Activated CD4-positive, alpha-beta T cell treated with anti-CD3 and anti-CD28 coated beads for 36 hours (primary cell): Measurements from ENCODE around the gene UBAP1L. TPM values are rescaled to one million over a fixed set of nuclear protein-coding genes. Genes with fewer than 3 reads are reported as not detected.

ENCODE experiments used
- ATAC-seq: fragments of 200-7000 bp; cut with Tn5 transposase; one replicate; pipeline ENCODE4 v1.10.0; 2021; ENCODE audit warnings: mild to moderate bottlenecking, moderate library complexity
- CTCF ChIA-PET: fragments of 350-600 bp; sonication (Branson Sonifier 250); formaldehyde crosslinking; loops from one replicate; lab custom pipeline; 2021; ENCODE audit warnings: antibody characterized with exemption; lab: Charles Lee
- POLR2A ChIA-PET: fragments of 350-600 bp; sonication (Branson Sonifier 250); formaldehyde crosslinking; loops from one replicate; lab custom pipeline; 2021; ENCODE audit warnings: antibody characterized with exemption, inconsistent platforms; lab: Charles Lee
- DNase-seq: peaks from one replicate; pipeline ENCODE4 v3.0.0-alpha.2; 2020
- H3K27ac Mint-ChIP-seq: one replicate; pipeline ENCODE4 v1.8.0; 2021; ENCODE audit warnings: mixed read lengths
- H3K27me3 Mint-ChIP-seq: one replicate; pipeline ENCODE4 v1.8.0; 2021; ENCODE audit warnings: mixed read lengths
- H3K36me3 Mint-ChIP-seq: one replicate; pipeline ENCODE4 v1.8.0; 2021; ENCODE audit warnings: low read depth, mixed read lengths
- H3K4me1 Mint-ChIP-seq: one replicate; pipeline ENCODE4 v1.8.0; 2021; ENCODE audit warnings: mixed read lengths
- H3K4me3 Mint-ChIP-seq: one replicate; pipeline ENCODE4 v1.8.0; 2021; ENCODE audit warnings: mild to moderate bottlenecking, moderate library complexity, mixed read lengths
- H3K9me3 Mint-ChIP-seq: one replicate; pipeline ENCODE4 v1.8.0; 2021; ENCODE audit warnings: low read depth, mixed read lengths
- intact Hi-C, 2 experiments: fragments of 100-400 bp; cut with DNase I in 1 of 2; cut with micrococcal nuclease in 1 of 2; formaldehyde crosslinking; loops; one replicate each; pipeline versions ENCODE4 v1.14.2 to v1.15.1; 2022 to 2024; cut with DNase I, micrococcal nuclease
- total RNA-seq, 2 experiments: library from RNA; stranded (reverse); gene quantifications; one replicate each; pipeline ENCODE4 v1.2.3, GENCODE V29; 2021

Gene UBAP1L
- total RNA-seq, 2 experiments from 2014 or later = 2.7 to 3.2 TPM

GRCh38 chr15:65133548-65134200 is 18.7 kb upstream of the UBAP1L start, which contains the start of gene PDCD7:
Gene PDCD7 (minus strand): TSS chr15:65133808. CDS start chr15:65133781, 27 bp downstream.
- ChIA-PET POLR2A (interaction anchor here (0.6 to 1.3 kb wide), 2 partner anchors 26 to 171 kb away, joined by 5 to 10 read pairs; partner anchors contain the start of gene RNU5B-1), CTCF (interaction anchor here (0.6 to 2.3 kb wide), 7 partner anchors 18 to 477 kb away, joined by 3 to 4 read pairs (median 3); partner anchors contain the start of genes INTS14, PARP16 and UBAP1L)
- H3K4me1 Mint-ChIP-seq = peaks cover 26% of the 10 kb centered on the region
- peak; percentile 96 for ATAC-seq
- no peaks in the 10 kb centered on the region for H3K27me3 Mint-ChIP-seq
- H3K4me3 Mint-ChIP-seq = peak within 1 kb of the TSS; percentile 85
- intact Hi-C loops = loop anchor here (1.0 to 10.0 kb wide), 14 partner anchors 52 to 1223 kb away; partner anchors contain the start of genes CLPX (in 2 of the 2), RNU5B-1 (in 2 of the 2), DPP8 (in 1 of the 2) and INTS14 (in 1 of the 2)
- DNase-seq = peak; percentile 91
- H3K9me3 Mint-ChIP-seq = peaks cover 5% of the 10 kb centered on the region
- H3K27ac Mint-ChIP-seq = peak within 1 kb of the TSS; percentile 93
- H3K36me3 Mint-ChIP-seq = peaks cover 28% of the 10 kb centered on the region

GRCh38 chr15:65132878-65133547 is 18.0 kb upstream of the UBAP1L start:
- POLR2A ChIA-PET = interaction anchor here (1.3 kb wide), 1 partner anchor 172 kb away, joined by 10 read pairs; the partner anchor contains the start of gene RNU5B-1
- Mint-ChIP-seq H3K27me3 (no peaks in the 10 kb centered on the region), H3K4me3 (peak overlapping the region; percentile 85), H3K27ac (peak overlapping the region; percentile 79), H3K9me3 (peaks cover 5% of the 10 kb centered on the region), H3K4me1 (peaks cover 28% of the 10 kb centered on the region), H3K36me3 (peaks cover 31% of the 10 kb centered on the region)
- CTCF ChIA-PET = interaction anchor here (1.3 to 2.3 kb wide), 3 partner anchors 30 to 154 kb away, joined by 3 to 4 read pairs (median 4); partner anchors contain the start of gene PARP16
- intact Hi-C loops = loop anchor here (1.0 to 10.0 kb wide), 14 partner anchors 52 to 1223 kb away; partner anchors contain the start of genes CLPX (in 2 of the 2), RNU5B-1 (in 2 of the 2), DPP8 (in 1 of the 2) and INTS14 (in 1 of the 2)
- peak; percentile 43 for DNase-seq
- peak; percentile 45 for ATAC-seq

- ChIA-PET CTCF (interaction anchor here (0.9 kb wide), 1 partner anchor 22 kb away, joined by 3 read pairs; no protein-coding TSS in a partner anchor), POLR2A (interaction anchor here (0.9 kb wide), 1 partner anchor 167 kb away, joined by 4 read pairs; no protein-coding TSS in a partner anchor)
- Mint-ChIP-seq H3K9me3 (no peaks in the 10 kb centered on the region), H3K27ac (peak overlapping the region; percentile 30), H3K4me1 (peaks cover 35% of the 10 kb centered on the region), H3K36me3 (peaks cover 35% of the 10 kb centered on the region), H3K4me3 (peak overlapping the region; percentile 15), H3K27me3 (no peaks in the 10 kb centered on the region)
- intact Hi-C loops = loop anchor here (5.0 to 10.0 kb wide), 3 partner anchors 171 to 1034 kb away; partner anchors contain the start of genes PCLAF (in 1 of the 2), RNU5B-1 (in 1 of the 2), SNX1 (in 1 of the 2) and TRIP4 (in 1 of the 2)
- DNase-seq (peak; percentile 20), ATAC-seq (no peak)
These were observed 15.9 kb upstream of the UBAP1L start for GRCh38 chr15:65130941-65131340.

- H3K4me3 Mint-ChIP-seq = no peak overlapping the region
- intact Hi-C loops = no loop called here
- ATAC-seq (no peak), DNase-seq (no peak)
- no peaks in the 10 kb centered on the region for H3K27me3 Mint-ChIP-seq
- ChIA-PET CTCF (interaction anchor here (0.6 to 1.3 kb wide), 7 partner anchors 12 to 198 kb away, joined by 3 to 6 read pairs (median 4); no protein-coding TSS in a partner anchor), POLR2A (no interaction called here)
- peaks cover 46% of the 10 kb centered on the region for H3K36me3 Mint-ChIP-seq
- H3K9me3 Mint-ChIP-seq = no peaks in the 10 kb centered on the region
- no peaks in the 10 kb centered on the region for H3K4me1 Mint-ChIP-seq
- no peak overlapping the region for H3K27ac Mint-ChIP-seq
These were observed 542 bp upstream of the UBAP1L start for GRCh38 chr15:65115542-65115941.

- Mint-ChIP-seq H3K36me3 (peaks cover 26% of the 10 kb centered on the region), H3K27me3 (no peaks in the 10 kb centered on the region), H3K4me3 (no peak overlapping the region), H3K4me1 (peaks cover 2% of the 10 kb centered on the region), H3K9me3 (no peaks in the 10 kb centered on the region), H3K27ac (no peak overlapping the region)
- ChIA-PET POLR2A (no interaction called here), CTCF (interaction anchor here (0.6 to 1.6 kb wide), 2 partner anchors 9 to 38 kb away, joined by 3 to 4 read pairs; no protein-coding TSS in a partner anchor)
- intact Hi-C loops = no loop called here
- ATAC-seq = no peak
- no peak for DNase-seq
These were observed 4.2 kb downstream of the UBAP1L start for GRCh38 chr15:65110676-65111292.

GRCh38 chr15:65106011-65106590 is 8.9 kb downstream of the UBAP1L start:
- POLR2A ChIA-PET = no interaction called here
- CTCF ChIA-PET = no interaction called here
- no peaks in the 10 kb centered on the region for H3K9me3 Mint-ChIP-seq
- intact Hi-C loops = no loop called here
- peaks cover 2% of the 10 kb centered on the region for H3K4me1 Mint-ChIP-seq
- no peaks in the 10 kb centered on the region for H3K27me3 Mint-ChIP-seq
- no peak overlapping the region for H3K4me3 Mint-ChIP-seq
- H3K27ac Mint-ChIP-seq = no peak overlapping the region
- H3K36me3 Mint-ChIP-seq = peaks cover 18% of the 10 kb centered on the region
- no peak for DNase-seq
- no peak for ATAC-seq

- no peak overlapping the region for H3K27ac Mint-ChIP-seq
- peaks cover 2% of the 10 kb centered on the region for H3K4me1 Mint-ChIP-seq
- H3K4me3 Mint-ChIP-seq = no peak overlapping the region
- POLR2A ChIA-PET = interaction anchor here (0.6 to 0.7 kb wide), 3 partner anchors 75 to 340 kb away, joined by 4 to 9 read pairs (median 8); no protein-coding TSS in a partner anchor
- intact Hi-C loops = no loop called here
- H3K9me3 Mint-ChIP-seq = no peaks in the 10 kb centered on the region
- DNase-seq = no peak
- H3K27me3 Mint-ChIP-seq = no peaks in the 10 kb centered on the region
- H3K36me3 Mint-ChIP-seq = peaks cover 20% of the 10 kb centered on the region
- CTCF ChIA-PET = interaction anchor here (1.3 kb wide), 1 partner anchor 50 kb away, joined by 3 read pairs; no protein-coding TSS in a partner anchor
- ATAC-seq = no peak
These were observed 10.0 kb downstream of the UBAP1L start for GRCh38 chr15:65105038-65105437.

- H3K9me3 Mint-ChIP-seq = no peaks in the 10 kb centered on the region
- H3K36me3 Mint-ChIP-seq = peaks cover 30% of the 10 kb centered on the region
- intact Hi-C loops = loop anchor here (5.0 kb wide), 2 partner anchors 51 to 371 kb away; no protein-coding TSS in a partner anchor
- peaks cover 2% of the 10 kb centered on the region for H3K4me1 Mint-ChIP-seq
- no peak overlapping the region for H3K4me3 Mint-ChIP-seq
- POLR2A ChIA-PET = no interaction called here
- CTCF ChIA-PET = interaction anchor here (0.6 to 1.4 kb wide), 9 partner anchors 12 to 880 kb away, joined by 3 to 5 read pairs (median 3); partner anchors contain the start of gene PDCD7
- DNase-seq = no peak
- no peaks in the 10 kb centered on the region for H3K27me3 Mint-ChIP-seq
- ATAC-seq = no peak
- H3K27ac Mint-ChIP-seq = no peak overlapping the region
These were observed 12.1 kb downstream of the UBAP1L start for GRCh38 chr15:65102912-65103311.

GRCh38 chr15:65101891-65102708 is 12.9 kb downstream of the UBAP1L start:
- peaks cover 2% of the 10 kb centered on the region for H3K4me1 Mint-ChIP-seq
- no peaks in the 10 kb centered on the region for H3K9me3 Mint-ChIP-seq
- intact Hi-C loops = loop anchor here (1.0 to 5.0 kb wide), 4 partner anchors 48 to 370 kb away; no protein-coding TSS in a partner anchor
- ATAC-seq (no peak), DNase-seq (no peak)
- ChIA-PET POLR2A (no interaction called here), CTCF (interaction anchor here (0.7 to 1.6 kb wide), 18 partner anchors 9 to 143 kb away, joined by 3 to 6 read pairs (median 3); partner anchors contain the start of genes PDCD7 and UBAP1L)
- no peak overlapping the region for H3K27ac Mint-ChIP-seq
- no peaks in the 10 kb centered on the region for H3K27me3 Mint-ChIP-seq
- peaks cover 32% of the 10 kb centered on the region for H3K36me3 Mint-ChIP-seq
- H3K4me3 Mint-ChIP-seq = no peak overlapping the region
